Left ventricle myocardium inferior (tissue), 1 donor: Measurements from ENCODE around the gene BAG3. TPM values are rescaled to one million over a fixed set of nuclear protein-coding genes. Genes with fewer than 3 reads are reported as not detected.

ENCODE experiments used
- DNase-seq: peaks from one replicate; pipeline ENCODE4 v3.0.0-alpha.2; 2020
- H3K27ac ChIP-seq: fragments of 200-600 bp; replicated peaks from 2 replicates; pipeline ENCODE4 v1.8.0; 2021
- H3K27me3 ChIP-seq: fragments of 200-600 bp; 2 replicates; pipeline ENCODE4 v1.8.0; 2021; ENCODE audit warnings: low read depth
- H3K36me3 ChIP-seq: fragments of 200-600 bp; 2 replicates; pipeline ENCODE4 v1.8.0; 2021
- H3K4me1 ChIP-seq: fragments of 200-600 bp; 2 replicates; pipeline ENCODE4 v1.8.0; 2021
- H3K4me3 ChIP-seq: fragments of 200-600 bp; 2 replicates; pipeline ENCODE4 v1.8.0; 2021; ENCODE audit warnings: mild to moderate bottlenecking, moderate library complexity
- H3K9me3 ChIP-seq: fragments of 200-600 bp; replicated peaks from 2 replicates; pipeline ENCODE4 v1.8.0; 2021
- CTCF ChIP-seq: fragments of 200-600 bp; IDR thresholded peaks from 2 replicates; pipeline ENCODE4 v1.8.0; 2021; ENCODE audit warnings: antibody characterized with exemption, mild to moderate bottlenecking, borderline replicate concordance
- intact Hi-C: fragments of 100-400 bp; cut with micrococcal nuclease; formaldehyde crosslinking; loops from one replicate; pipeline ENCODE4 v1.11.0; 2022
- total RNA-seq: library from RNA; stranded (reverse); fragmentation: NEBNext Ultra II Directional; extraction: Animal tissue kit (Norgen Biotek cat#: 25700); gene quantifications from one replicate; pipeline ENCODE4 v1.2.1, GENCODE V29; 2021
- donor health status: DM: no; HTN: yes; CAD: no; lungs with severe emphysema.

Gene BAG3
- total RNA-seq, 1 donor from 2014 or later: 164 TPM

GRCh38 chr10:119620241-119621077 is 30.7 kb upstream of the BAG3 start:
- intact Hi-C loops: no loop called here
- no peaks in the 10 kb centered on the region for H3K9me3 ChIP-seq
- peaks cover 30% of the 10 kb centered on the region for H3K4me1 ChIP-seq
- no peak overlapping the region for H3K4me3 ChIP-seq
- no peak for TF ChIP-seq CTCF
- DNase-seq: no peak
- H3K27ac ChIP-seq: no peak overlapping the region
- H3K36me3 ChIP-seq: no peaks in the 10 kb centered on the region
- H3K27me3 ChIP-seq: no peaks in the 10 kb centered on the region

DNA sequence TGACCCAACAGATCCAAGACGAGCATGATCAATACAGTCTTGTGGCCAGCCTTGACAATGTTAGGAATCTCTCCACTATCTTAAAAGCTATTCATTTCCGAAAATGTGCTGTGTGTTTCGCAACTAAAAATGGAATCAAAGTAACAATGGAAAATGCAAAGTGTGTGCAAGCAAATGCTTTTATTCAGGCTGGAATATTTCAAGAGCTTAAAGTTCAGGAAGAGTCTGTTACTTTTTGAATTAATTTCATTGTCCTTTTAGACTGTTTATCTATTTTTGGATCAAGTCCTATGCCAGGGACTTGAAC is 30.1 kb upstream of the BAG3 start:
- no peak overlapping the region for H3K4me3 ChIP-seq
- intact Hi-C loops: no loop called here
- no peaks in the 10 kb centered on the region for H3K27me3 ChIP-seq
- no peaks in the 10 kb centered on the region for H3K36me3 ChIP-seq
- H3K4me1 ChIP-seq: peaks cover 30% of the 10 kb centered on the region
- DNase-seq: no peak
- no peak overlapping the region for H3K27ac ChIP-seq
- TF ChIP-seq CTCF: no peak
- H3K9me3 ChIP-seq: no peaks in the 10 kb centered on the region

DNA sequence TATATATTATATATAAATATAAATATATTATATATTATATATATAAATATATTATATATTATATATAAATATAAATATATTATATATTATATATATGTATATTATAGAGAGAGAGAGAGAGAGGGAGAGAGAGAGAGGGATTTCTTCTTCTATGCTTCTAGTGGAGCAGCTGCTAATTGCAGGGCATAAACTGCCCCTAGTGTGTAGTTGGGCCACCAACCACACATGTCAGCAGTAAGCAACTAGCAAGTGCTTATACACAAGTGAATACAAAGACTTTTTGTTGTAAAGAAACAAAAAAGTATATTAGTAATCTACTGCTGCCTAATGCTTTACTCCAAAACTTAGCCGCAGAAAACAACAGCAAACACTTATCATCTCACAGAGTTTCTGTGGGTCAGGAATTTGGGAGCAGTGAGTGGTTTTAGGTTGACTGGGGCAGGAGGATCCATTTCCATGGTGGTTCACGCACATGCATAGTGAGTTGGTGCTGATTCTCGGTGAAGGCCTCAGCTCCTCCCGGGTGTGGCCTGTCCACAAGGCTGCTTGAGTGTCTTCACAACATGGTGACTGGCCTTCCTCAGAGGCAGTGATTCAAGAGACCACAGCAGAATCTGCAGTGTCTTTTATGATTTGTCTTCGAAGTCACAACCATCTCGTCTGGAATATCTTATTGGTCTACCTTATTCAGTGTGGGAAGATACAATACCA is 25.5 kb upstream of the BAG3 start:
- Histone ChIP-seq H3K4me3 (no peak overlapping the region), H3K27ac (no peak overlapping the region), H3K4me1 (peaks cover 7% of the 10 kb centered on the region), H3K9me3 (no peaks in the 10 kb centered on the region), H3K36me3 (no peaks in the 10 kb centered on the region), H3K27me3 (no peaks in the 10 kb centered on the region)
- intact Hi-C loops: no loop called here
- no peak for DNase-seq
- TF ChIP-seq CTCF: no peak

- no peak for DNase-seq
- Histone ChIP-seq H3K9me3 (no peaks in the 10 kb centered on the region), H3K4me1 (no peaks in the 10 kb centered on the region), H3K27ac (no peak overlapping the region), H3K27me3 (no peaks in the 10 kb centered on the region), H3K36me3 (no peaks in the 10 kb centered on the region), H3K4me3 (no peak overlapping the region)
- intact Hi-C loops: no loop called here
- no peak for TF ChIP-seq CTCF
Measured at GRCh38 chr10:119630300-119630699, 20.9 kb upstream of the BAG3 start.

DNA sequence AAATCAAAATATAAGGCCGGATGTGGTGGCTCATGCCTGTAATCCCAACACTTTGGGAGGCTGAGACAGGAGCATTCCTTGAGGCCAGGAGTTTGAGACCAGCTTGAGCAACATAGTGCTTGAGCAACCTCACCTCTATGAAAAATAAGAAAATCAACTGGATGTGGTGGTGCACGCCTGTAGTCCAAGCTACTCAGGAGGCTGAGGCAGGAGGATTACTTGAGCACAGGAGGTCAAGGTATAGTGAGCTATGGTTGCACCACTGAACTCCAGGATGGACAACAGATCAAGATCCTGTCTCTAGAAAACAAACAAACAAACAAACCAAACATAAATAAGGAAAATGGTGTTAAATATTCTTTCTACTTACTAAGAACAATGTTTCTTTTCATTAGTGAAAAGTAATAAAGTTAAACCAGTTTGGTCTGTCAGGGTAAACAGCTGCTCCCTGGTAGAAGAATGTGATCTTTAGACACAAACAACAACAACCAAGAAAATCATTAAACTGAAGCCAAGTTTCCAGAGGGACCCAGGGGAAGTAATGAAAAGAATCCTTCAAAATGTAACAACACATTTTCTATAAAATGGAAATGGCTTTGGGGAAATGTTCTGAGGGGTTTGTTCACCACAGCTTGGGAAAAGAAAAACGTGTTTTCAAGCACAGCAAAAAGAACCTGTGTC is 17.5 kb upstream of the BAG3 start:
- intact Hi-C loops: no loop called here
- DNase-seq: no peak
- Histone ChIP-seq H3K27ac (no peak overlapping the region), H3K4me1 (no peaks in the 10 kb centered on the region), H3K4me3 (no peak overlapping the region), H3K36me3 (no peaks in the 10 kb centered on the region), H3K27me3 (no peaks in the 10 kb centered on the region), H3K9me3 (no peaks in the 10 kb centered on the region)
- TF ChIP-seq CTCF: no peak
